NCI-H2107 (cell line): ENCODE measurements around the gene CERS6.
"Not testable (repeated sequence)": the region's sequence is repeated elsewhere in the genome, so short reads cannot be mapped to it uniquely, and the experiment has no call there.

Experiments
- DNase-seq: peaks from one replicate; lab custom pipeline; 2025; lab: John Stamatoyannopoulos, UW

The CERS6 gene

GRCh38 chr2:168641636-168642035 is 185.6 kb downstream of the CERS6 start:
- DNase-seq = no peak

- DNase-seq = no peak
Observed at GRCh38 chr2:168642873-168643272, 186.8 kb downstream of the CERS6 start.

GRCh38 chr2:168643979-168644378 is 187.9 kb downstream of the CERS6 start:
- no peak for DNase-seq

- DNase-seq = no peak
Observed at GRCh38 chr2:168645696-168646338, 189.7 kb downstream of the CERS6 start.

GRCh38 chr2:168649105-168649504 is 193.0 kb downstream of the CERS6 start:
- DNase-seq = no peak

- DNase-seq = no peak
Observed at GRCh38 chr2:168649562-168649961, 193.5 kb downstream of the CERS6 start.

- no peak for DNase-seq
Observed at GRCh38 chr2:168650139-168650538, 194.1 kb downstream of the CERS6 start.

- DNase-seq = no peak
Observed at GRCh38 chr2:168650781-168651180, 194.7 kb downstream of the CERS6 start.

- DNase-seq = no peak
Observed at GRCh38 chr2:168652997-168653921, 197.2 kb downstream of the CERS6 start.

GRCh38 chr2:168654705-168655104 is 198.6 kb downstream of the CERS6 start:
- no peak for DNase-seq

- DNase-seq = no peak
Observed at GRCh38 chr2:168655207-168655606, 199.1 kb downstream of the CERS6 start.

GRCh38 chr2:168657378-168657777 is 201.3 kb downstream of the CERS6 start:
- not testable (repeated sequence) for DNase-seq

GRCh38 chr2:168658706-168659105 is 202.6 kb downstream of the CERS6 start:
- DNase-seq = no peak

- peak; percentile 62 for DNase-seq
Observed at GRCh38 chr2:168660870-168661862, 205.1 kb downstream of the CERS6 start.

- no peak for DNase-seq
Observed at GRCh38 chr2:168661863-168662256, 205.8 kb downstream of the CERS6 start.

- no peak for DNase-seq
Observed at GRCh38 chr2:168662651-168663208, 206.7 kb downstream of the CERS6 start.

- peak; percentile 48 for DNase-seq
Observed at GRCh38 chr2:168663993-168664392, 207.9 kb downstream of the CERS6 start.

- not testable (repeated sequence) for DNase-seq
Observed at GRCh38 chr2:168664715-168665114, 208.6 kb downstream of the CERS6 start.

GRCh38 chr2:168666339-168666738 is 210.3 kb downstream of the CERS6 start:
- DNase-seq = no peak

GRCh38 chr2:168667156-168667555 is 211.1 kb downstream of the CERS6 start:
- DNase-seq = no peak

GRCh38 chr2:168669151-168669550 is 213.1 kb downstream of the CERS6 start:
- no peak for DNase-seq

- no peak for DNase-seq
Observed at GRCh38 chr2:168670478-168670877, 214.4 kb downstream of the CERS6 start.
